Mesothelial cell of epicardium (in vitro differentiated cells): Measurements from ENCODE around the gene SRP14. TPM values are rescaled to one million over a fixed set of nuclear protein-coding genes. Genes with fewer than 3 reads are reported as not detected.
A peak's percentile ranks its signal among the peaks of the same experiment; 100 is the strongest.

Source experiments
- DNase-seq, 2 experiments: peaks; one replicate each; pipeline ENCODE4 v3.0.0; 2021; ENCODE audit warnings: low spot score in 2 of 2; ENCODE audit not compliant: unreplicated experiment in 2 of 2
- H3K27ac Mint-ChIP-seq: 2 replicates; pipeline ENCODE4 v1.8.0; 2021; ENCODE audit warnings: mixed read lengths
- H3K27me3 Mint-ChIP-seq: 2 replicates; pipeline ENCODE4 v1.8.0; 2021; ENCODE audit warnings: low read depth, mixed read lengths
- H3K36me3 Mint-ChIP-seq: 2 replicates; pipeline ENCODE4 v1.8.0; 2021; ENCODE audit warnings: mixed read lengths
- H3K4me1 Mint-ChIP-seq: 2 replicates; pipeline ENCODE4 v1.8.0; 2021; ENCODE audit warnings: mixed read lengths
- H3K4me3 Mint-ChIP-seq: 2 replicates; pipeline ENCODE4 v1.8.0; 2021; ENCODE audit warnings: mild to moderate bottlenecking, moderate library complexity, mixed read lengths
- H3K9me3 Mint-ChIP-seq: 2 replicates; pipeline ENCODE4 v1.8.0; 2021; ENCODE audit warnings: mixed read lengths
- total RNA-seq: library from RNA; stranded (reverse); gene quantifications from 3 replicates; pipeline ENCODE4 v1.2.1, GENCODE V29; 2021
- TF ChIP-seq, protein P1 (sequence below): fragments of 200-600 bp; sonication (generic); IDR thresholded peaks from one replicate; pipeline ENCODE4 v1.5.0; 2021; ENCODE audit warnings: antibody characterized with exemption; ENCODE audit not compliant: unreplicated experiment

Gene SRP14, protein sequence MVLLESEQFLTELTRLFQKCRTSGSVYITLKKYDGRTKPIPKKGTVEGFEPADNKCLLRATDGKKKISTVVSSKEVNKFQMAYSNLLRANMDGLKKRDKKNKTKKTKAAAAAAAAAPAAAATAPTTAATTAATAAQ
- total RNA-seq = 185 to 198 TPM (median 189 TPM) in 3 replicates

DNA sequence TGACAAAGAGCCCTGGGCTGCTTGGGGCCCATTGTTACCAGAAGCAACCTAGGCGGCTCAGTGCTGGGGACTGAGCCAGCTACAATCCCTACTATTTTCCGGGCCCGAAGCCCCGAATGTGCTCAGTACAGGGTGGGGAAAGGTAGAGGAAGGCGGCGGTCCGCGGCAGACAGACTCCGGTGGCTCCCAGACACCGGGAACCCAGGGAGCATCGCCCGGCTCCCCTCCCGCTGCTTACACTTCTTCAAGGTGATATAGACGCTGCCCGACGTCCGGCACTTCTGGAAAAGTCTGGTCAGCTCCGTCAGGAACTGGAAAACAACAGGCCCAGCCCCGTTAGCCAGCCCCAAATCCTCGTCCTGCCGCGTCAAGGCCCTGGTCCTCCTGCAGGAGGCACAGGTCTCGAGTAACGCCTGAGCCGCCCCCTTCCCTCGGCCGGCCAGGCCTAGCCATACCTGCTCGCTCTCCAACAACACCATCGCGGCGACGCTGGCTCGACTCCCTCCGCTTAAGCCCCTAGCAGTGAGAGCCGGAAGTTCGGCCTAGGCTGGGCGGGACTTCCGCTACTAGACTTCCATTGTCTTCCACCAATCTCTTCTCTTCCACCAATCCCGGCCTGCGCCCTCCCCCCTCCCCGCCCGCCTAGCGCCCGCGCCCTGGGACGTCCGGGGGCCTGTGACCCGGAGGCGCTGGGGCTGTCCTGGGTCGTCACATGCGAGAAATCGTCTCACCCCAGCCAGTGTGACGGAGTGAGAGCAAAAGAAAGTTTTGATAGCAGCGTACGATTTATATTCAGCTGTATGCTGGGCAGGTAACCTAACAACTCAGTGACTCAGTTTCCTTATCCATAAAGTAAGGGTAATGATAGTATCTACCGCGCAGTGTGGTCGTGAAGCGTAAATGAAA is at the start of gene SRP14:
Gene SRP14 (minus strand): TSS at position 544 of the 906 bp plus-strand sequence. CDS start 65 bp downstream, at position 479.
- H3K4me3 Mint-ChIP-seq = peak within 1 kb of the TSS; percentile 99
- H3K27ac Mint-ChIP-seq = peak within 1 kb of the TSS; percentile 100
- H3K36me3 Mint-ChIP-seq = peaks cover 20% of the 10 kb centered on the region
- no peaks in the 10 kb centered on the region for H3K27me3 Mint-ChIP-seq
- DNase-seq = peak; percentile 74 to 90
- H3K9me3 Mint-ChIP-seq = no peaks in the 10 kb centered on the region
- H3K4me1 Mint-ChIP-seq = peaks cover 28% of the 10 kb centered on the region
- TF ChIP-seq, protein P1, sequence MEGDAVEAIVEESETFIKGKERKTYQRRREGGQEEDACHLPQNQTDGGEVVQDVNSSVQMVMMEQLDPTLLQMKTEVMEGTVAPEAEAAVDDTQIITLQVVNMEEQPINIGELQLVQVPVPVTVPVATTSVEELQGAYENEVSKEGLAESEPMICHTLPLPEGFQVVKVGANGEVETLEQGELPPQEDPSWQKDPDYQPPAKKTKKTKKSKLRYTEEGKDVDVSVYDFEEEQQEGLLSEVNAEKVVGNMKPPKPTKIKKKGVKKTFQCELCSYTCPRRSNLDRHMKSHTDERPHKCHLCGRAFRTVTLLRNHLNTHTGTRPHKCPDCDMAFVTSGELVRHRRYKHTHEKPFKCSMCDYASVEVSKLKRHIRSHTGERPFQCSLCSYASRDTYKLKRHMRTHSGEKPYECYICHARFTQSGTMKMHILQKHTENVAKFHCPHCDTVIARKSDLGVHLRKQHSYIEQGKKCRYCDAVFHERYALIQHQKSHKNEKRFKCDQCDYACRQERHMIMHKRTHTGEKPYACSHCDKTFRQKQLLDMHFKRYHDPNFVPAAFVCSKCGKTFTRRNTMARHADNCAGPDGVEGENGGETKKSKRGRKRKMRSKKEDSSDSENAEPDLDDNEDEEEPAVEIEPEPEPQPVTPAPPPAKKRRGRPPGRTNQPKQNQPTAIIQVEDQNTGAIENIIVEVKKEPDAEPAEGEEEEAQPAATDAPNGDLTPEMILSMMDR = peak; percentile 44

- Mint-ChIP-seq H3K27me3 (no peaks in the 10 kb centered on the region), H3K36me3 (peaks cover 18% of the 10 kb centered on the region), H3K4me1 (peaks cover 93% of the 10 kb centered on the region), H3K9me3 (no peaks in the 10 kb centered on the region), H3K4me3 (peak overlapping the region; percentile 10), H3K27ac (peak overlapping the region; percentile 93)
- TF ChIP-seq, protein P1 = no peak
- DNase-seq = no peak
Measured at GRCh38 chr15:40087991-40088928, 49.3 kb upstream of the SRP14 start.

DNA sequence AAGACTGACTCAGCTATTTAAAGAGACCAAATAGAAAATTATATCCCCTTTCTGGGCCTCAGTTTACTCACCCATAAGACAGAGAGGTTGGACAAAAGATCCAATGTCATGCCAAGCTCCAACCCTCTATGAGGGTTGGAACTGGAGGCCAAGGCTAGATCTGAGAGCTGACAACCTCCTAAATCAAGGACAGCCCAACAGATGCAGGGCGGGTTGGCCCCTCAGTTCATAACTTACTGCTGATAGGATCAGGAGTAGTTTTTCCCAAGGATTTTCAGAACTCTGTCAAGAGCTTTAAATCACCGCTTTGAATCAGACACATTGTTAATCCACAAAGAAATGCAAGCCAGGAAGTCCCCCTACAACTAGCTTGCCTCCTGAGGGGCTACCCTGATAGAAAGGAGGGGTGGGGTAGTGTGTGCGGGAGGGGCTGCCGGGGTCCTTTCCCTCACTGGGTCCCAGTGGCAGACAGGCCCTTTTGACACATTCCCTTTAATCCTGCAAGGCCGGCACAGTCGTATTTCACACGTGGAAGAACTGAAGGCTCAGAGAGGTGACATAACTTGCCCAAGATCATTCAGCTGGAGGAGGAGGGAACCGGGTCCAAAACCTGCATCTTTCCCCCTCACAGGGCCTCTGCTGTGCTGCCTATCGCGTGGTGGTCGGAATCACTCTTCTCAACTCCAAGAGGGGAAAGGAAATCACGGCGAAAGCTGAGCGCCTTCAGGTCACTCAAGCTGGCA is 48.3 kb upstream of the SRP14 start:
- TF ChIP-seq, protein P1 = no peak
- Mint-ChIP-seq H3K4me3 (peak overlapping the region; percentile 20), H3K27me3 (no peaks in the 10 kb centered on the region), H3K9me3 (no peaks in the 10 kb centered on the region), H3K36me3 (peaks cover 16% of the 10 kb centered on the region), H3K4me1 (peaks cover 88% of the 10 kb centered on the region), H3K27ac (peak overlapping the region; percentile 93)
- DNase-seq = no peak

DNA sequence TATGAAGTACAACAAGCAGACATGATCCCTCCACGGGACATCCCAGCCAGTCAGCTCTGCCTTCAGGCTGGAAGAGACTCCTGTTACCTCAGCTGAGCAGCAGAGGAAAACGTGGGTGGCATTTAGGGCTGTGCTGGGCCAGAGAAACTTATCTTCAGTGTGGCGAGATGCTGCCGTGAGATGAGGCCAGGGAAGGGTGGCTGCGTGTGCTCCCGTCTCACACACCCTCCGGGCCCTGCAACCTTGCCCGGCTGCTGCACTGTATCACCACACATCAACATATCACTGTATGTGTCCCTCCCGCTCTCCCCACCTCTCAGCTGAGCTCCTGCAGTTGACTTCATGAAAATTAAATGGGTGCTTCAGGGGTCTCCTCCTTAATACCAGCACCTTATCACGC is 46.3 kb upstream of the SRP14 start:
- Mint-ChIP-seq H3K36me3 (peaks cover 7% of the 10 kb centered on the region), H3K4me1 (peaks cover 89% of the 10 kb centered on the region), H3K27ac (peak overlapping the region; percentile 90), H3K27me3 (no peaks in the 10 kb centered on the region), H3K4me3 (no peak overlapping the region), H3K9me3 (no peaks in the 10 kb centered on the region)
- DNase-seq = no peak
- TF ChIP-seq, protein P1 = no peak

DNA sequence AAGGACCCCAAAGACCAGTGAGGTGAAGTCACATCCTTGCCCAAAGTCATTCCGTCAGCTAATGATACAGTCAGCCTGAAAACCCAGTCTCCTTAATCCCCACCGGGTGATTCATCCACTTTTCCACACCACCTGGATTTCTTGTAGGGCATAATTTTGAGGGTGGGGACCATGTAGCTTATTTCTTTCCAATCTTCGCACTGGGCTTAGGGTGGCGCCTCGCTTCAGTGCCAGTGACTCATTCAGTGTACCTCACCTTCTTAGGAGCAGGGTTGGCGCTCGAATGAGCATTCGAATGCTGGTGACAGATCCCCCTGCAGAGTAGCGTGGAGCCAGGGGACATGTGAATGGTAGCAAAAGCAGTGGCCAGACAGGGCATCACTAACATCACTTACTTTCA is 45.7 kb upstream of the SRP14 start:
- Mint-ChIP-seq H3K9me3 (no peaks in the 10 kb centered on the region), H3K27ac (peak overlapping the region; percentile 90), H3K4me1 (peaks cover 85% of the 10 kb centered on the region), H3K27me3 (no peaks in the 10 kb centered on the region), H3K36me3 (peaks cover 3% of the 10 kb centered on the region), H3K4me3 (no peak overlapping the region)
- TF ChIP-seq, protein P1 = no peak
- DNase-seq = no peak
